ENCODE results near the gene OR4D1.

OR4D1 gene

DNA sequence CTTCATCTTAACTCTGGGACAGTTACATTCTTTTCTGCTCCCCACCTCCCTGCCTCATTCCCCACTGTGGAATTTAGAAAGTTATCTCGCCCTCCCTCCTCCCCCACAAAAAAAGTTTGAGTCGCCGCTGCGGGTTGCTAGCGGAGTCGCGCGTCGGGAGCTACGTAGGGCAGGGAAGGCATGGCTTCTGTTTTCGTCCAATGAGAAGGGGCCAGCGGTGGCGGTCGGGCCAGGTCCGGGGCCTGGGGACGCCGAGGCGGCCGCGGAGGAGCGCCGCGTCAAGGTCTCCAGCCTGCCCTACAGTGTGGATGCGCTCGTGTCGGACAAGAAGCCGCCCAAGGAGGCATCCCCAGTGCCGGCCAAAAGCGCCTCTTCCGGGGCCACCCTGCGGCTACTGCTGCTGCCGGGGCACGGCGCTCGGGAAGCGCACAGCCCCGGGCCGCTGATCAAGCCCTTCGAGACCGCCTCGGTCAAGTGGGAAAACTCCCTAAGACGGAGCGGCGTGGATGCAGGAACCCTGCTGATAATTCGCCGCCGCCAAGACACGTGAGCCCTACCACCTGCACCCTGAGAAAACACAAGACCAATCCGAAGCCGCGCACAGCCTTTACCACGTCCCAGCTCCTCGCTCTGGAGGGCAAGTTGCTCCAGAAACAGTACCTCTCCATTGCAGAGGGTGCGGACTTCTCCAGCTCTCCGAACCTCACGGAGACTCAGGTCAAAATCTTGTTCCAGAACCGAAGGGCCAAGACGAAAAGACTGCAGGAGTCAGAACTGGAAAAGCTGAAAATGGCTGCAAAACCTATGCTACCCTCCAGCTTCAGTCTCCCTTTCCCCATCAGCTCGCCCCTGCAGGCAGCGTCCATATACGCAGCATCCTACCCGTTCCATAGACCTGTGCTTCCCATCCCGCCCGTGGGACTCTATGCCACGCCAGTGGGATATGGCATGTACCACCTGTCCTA is 8.9 kb downstream of the OR4D1 start:
- peak; percentile 80 for DNase-seq (ENCODE audit: low spot score)

- DNase-seq (ENCODE audit: low spot score), result no peak
Measured at GRCh38 chr17:58158181-58158580, 10.0 kb downstream of the OR4D1 start.

- DNase-seq (ENCODE audit: low spot score), result no peak
Measured at GRCh38 chr17:58161566-58161965, 13.4 kb downstream of the OR4D1 start.

GRCh38 chr17:58165981-58166380 is 17.8 kb downstream of the OR4D1 start:
- no peak for DNase-seq (ENCODE audit: low spot score)

GRCh38 chr17:58166682-58167081 is 18.5 kb downstream of the OR4D1 start, which contains the start of gene OR4D2:
OR4D2 (plus strand) TSS chr17:58166982; CDS start chr17:58169656, 2,674 bp downstream.
- no peak for DNase-seq (ENCODE audit: low spot score)

GRCh38 chr17:58170622-58171021 is 22.4 kb downstream of the OR4D1 start:
- no peak for DNase-seq (ENCODE audit: low spot score)

- DNase-seq (ENCODE audit: low spot score), result peak; percentile 57
Measured at GRCh38 chr17:58172369-58173071, 24.3 kb downstream of the OR4D1 start.

GRCh38 chr17:58174871-58175270 is 26.7 kb downstream of the OR4D1 start:
- no peak for DNase-seq (ENCODE audit: low spot score)

DNA sequence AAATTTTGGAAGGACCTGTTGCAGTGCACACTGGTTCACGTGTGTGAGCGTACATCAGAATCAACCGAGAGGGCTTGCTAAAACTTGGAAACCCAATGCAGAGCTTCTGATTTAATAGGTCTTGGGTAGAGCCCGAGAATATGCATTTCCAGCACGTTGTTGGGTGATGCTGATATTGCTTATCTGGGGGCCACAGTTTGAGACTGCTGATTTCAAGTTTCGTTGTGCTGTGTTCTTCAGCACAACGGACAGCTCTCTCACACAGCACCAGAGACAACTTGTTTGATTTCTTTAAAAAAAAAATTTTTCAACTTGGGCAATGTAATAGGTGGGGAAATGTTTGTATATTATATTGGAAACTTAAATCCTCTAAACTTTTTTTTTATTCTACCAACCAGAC is 28.0 kb downstream of the OR4D1 start:
- no peak for DNase-seq (ENCODE audit: low spot score)

DNA sequence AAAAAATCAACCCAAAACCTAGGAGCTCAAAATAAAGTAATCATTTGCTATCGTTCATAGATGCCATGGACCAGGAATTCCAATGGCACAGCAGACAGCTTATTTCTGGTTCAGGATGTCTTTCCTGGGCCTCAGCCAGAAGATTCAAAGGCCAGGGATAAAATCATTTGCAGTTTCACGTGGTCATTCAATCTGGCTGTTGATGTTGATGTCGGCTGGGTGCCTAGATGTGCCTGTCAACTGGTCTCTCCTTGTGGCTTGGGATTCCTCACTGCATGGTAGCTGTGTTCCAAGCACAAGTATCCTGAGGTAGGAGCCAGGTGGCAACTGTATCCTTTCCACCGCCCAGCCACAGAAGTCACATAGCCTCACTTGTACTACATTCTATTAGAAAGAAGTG is 33.6 kb downstream of the OR4D1 start:
- DNase-seq (ENCODE audit: low spot score), result no peak

DNA sequence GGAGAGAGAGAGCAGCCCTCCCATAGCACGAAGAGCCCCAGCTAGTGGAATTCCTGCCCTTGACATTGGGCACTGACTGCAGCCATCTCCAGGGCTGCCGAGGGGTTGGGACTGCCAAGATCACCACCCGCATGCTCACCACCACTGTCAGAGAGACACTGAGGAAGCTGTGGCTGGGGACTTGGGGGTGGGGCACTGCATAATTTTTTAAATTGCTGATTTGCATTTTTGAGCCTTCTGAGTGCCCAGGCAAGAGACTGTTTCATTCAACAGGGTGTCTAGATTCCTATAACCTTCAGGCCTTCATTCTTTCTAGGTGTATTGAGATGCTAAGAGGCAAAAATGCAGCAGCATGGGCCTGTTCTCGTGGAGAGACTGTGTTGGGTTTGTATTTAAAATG is 35.3 kb downstream of the OR4D1 start:
- no peak for DNase-seq (ENCODE audit: low spot score)

DNA sequence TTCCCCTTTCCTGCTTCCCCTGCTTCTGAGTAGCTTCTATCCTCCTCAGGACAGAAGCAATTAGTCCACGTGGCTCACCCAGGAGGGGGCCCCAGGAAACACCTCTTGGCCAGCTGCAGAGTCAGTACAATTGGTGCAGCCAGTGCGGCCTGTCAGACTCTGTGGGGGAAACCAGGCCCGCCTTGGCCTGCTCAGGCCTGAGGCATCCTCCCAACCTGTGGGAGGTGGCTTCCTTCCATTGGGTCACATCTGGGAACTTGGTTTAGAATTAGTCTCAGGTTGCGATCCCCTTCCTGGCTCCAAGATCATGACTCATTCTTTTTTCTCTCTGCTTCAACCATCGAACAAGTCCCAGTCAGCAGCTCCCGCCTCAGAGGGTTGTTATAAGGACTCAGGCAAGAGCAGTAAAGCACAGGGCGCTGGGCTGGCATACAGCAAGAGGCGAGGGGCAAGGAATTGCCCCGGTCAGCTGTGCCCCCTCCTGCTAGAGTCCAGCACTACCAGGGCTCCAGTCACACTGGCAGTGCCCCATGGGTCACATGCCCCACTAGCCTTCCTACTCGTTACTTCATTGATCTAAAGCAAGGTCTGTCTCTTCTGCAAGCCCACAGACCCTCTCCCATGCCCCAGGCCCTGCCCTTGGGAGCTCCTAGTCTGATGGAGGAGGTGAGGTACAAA is 36.3 kb downstream of the OR4D1 start:
- DNase-seq (ENCODE audit: low spot score), result peak; percentile 64

- no peak for DNase-seq (ENCODE audit: low spot score)
Measured at GRCh38 chr17:58184986-58185761, 37.0 kb downstream of the OR4D1 start.

GRCh38 chr17:58186591-58186990 is 38.4 kb downstream of the OR4D1 start:
- DNase-seq (ENCODE audit: low spot score), result no peak

GRCh38 chr17:58187063-58187462 is 38.9 kb downstream of the OR4D1 start:
- DNase-seq (ENCODE audit: low spot score), result no peak

GRCh38 chr17:58187675-58188074 is 39.5 kb downstream of the OR4D1 start:
- peak; percentile 33 for DNase-seq (ENCODE audit: low spot score)

GRCh38 chr17:58189436-58190146 is 41.4 kb downstream of the OR4D1 start:
- DNase-seq (ENCODE audit: low spot score), result peak; percentile 34

DNA sequence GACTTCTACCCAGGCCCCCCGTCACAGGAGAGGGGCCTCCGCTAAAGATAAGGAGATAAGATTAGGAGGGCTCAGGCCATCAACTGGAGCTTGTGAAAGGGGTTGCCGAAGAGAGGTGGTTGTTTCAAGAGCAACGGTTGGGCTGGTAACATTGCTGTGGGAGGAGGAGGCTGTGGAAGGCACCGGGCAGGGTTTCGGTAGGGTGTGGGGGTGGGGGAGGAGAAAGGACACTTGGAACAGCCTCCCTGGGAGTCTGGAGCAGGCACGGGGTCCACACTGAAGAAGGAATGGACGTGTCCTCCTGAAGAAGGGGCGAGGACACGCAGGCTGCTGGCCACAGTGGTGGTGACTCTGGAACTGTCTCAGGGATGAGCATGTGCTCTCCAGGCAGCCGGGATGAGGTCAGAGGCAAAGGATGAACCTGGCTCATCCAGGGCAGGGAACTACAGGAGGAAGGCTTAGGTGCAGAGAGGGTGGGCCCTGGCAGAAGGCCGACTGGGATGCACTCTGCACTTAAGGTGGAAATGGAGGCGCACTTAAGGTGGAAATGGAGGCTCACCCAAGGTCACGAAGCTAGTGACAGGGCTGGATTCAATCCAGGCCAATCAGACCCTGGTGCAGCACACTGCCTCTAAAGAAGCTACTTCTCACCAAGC is 43.2 kb downstream of the OR4D1 start:
- peak; percentile 61 for DNase-seq (ENCODE audit: low spot score)

- DNase-seq (ENCODE audit: low spot score), result no peak
Measured at GRCh38 chr17:58192612-58193011, 44.4 kb downstream of the OR4D1 start, which contains the start of gene EPX. EPX (plus strand) TSS chr17:58192726; CDS start chr17:58192847, 121 bp downstream.

GRCh38 chr17:58193641-58194255 is 45.6 kb downstream of the OR4D1 start:
- DNase-seq (ENCODE audit: low spot score), result peak; percentile 76
